WERI-Rb-1 (cell line): Measurements from ENCODE around the gene PPFIBP2.

Source experiments
- DNase-seq: peaks from one replicate; pipeline ENCODE4 v3.0.0-alpha.2; 2020
- H3K27ac ChIP-seq: fragments of 250-450 bp; sonication (Bioruptor Pico); 2 replicates; pipeline ENCODE4 v1.5.1; 2020; ENCODE audit warnings: mild to moderate bottlenecking, moderate library complexity
- H3K27me3 ChIP-seq: fragments of 250-450 bp; sonication (Bioruptor Pico); 2 replicates; pipeline ENCODE4 v1.5.1; 2021; ENCODE audit warnings: mild to moderate bottlenecking, low read depth, moderate library complexity; ENCODE audit not compliant: insufficient read depth, severe bottlenecking
- H3K36me3 ChIP-seq: fragments of 250-450 bp; sonication (Bioruptor Pico); 2 replicates; pipeline ENCODE4 v1.5.1; 2020; ENCODE audit warnings: mild to moderate bottlenecking, moderate library complexity
- H3K4me3 ChIP-seq: 2 replicates; pipeline ENCODE4 v1.5.1; 2011; ENCODE audit warnings: low read depth, mild to moderate bottlenecking, control low read depth, low read length
- H3K9me3 ChIP-seq: fragments of 250-450 bp; sonication (Bioruptor Pico); 2 replicates; pipeline ENCODE4 v1.5.1; 2021; ENCODE audit warnings: mild to moderate bottlenecking, moderate library complexity; ENCODE audit not compliant: severe bottlenecking
- CTCF ChIP-seq: IDR thresholded peaks from 2 replicates; pipeline ENCODE4 v1.5.1; 2011; ENCODE audit warnings: low read depth, mild to moderate bottlenecking, control low read depth, inconsistent platforms, low read length

Gene PPFIBP2

DNA sequence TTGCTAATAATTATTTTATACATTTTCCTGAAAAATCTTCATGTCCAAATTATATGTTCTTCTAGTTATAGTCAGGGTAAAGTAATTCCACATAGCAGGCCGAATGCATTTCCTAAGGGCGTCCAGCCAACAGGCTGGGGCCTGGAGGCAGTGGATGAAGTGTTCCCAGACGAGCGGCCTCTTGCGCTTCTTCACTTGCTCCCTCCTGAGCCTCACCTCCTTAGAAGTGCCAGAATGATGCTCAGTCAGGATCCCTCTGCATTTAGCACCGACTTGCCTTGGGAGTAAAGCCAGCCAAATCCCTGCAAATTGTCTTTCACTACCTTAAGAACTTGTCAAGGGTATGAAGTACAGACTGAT lies 27.0 kb upstream of the PPFIBP2 start:
- no peak for TF ChIP-seq CTCF
- no peak for DNase-seq
- no peaks in the 10 kb centered on the region for H3K36me3 ChIP-seq

DNA sequence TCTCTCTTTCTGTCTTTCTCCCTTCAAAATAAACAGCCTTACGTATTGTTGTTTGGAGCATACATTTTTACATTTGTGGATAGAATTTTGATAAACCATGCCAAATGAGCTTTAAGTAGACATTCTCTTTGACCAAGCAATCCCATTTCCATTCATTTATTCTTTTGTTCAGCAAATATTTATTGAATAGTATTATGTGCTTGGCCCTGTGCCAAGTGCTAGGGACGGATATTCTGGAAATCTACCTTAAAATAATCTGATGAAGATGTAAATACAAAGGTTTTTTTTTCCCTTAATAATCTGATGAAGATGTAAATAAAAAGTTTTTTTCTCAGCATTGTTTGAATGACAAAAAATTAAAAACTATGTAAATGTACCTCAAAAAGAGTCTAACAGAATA lies 26.4 kb upstream of the PPFIBP2 start:
- no peak overlapping the region for H3K27ac ChIP-seq
- peaks cover 65% of the 10 kb centered on the region for H3K27me3 ChIP-seq
- TF ChIP-seq CTCF: no peak
- DNase-seq: no peak
- H3K36me3 ChIP-seq: no peaks in the 10 kb centered on the region
- H3K9me3 ChIP-seq: no peaks in the 10 kb centered on the region
- H3K4me3 ChIP-seq: no peak overlapping the region

More for the DNA sequence above, 27.0 kb upstream of the PPFIBP2 start:
- Histone ChIP-seq H3K4me3 (no peak overlapping the region), H3K9me3 (no peaks in the 10 kb centered on the region), H3K27ac (no peak overlapping the region), H3K27me3 (peaks cover 68% of the 10 kb centered on the region)

- Histone ChIP-seq H3K27ac (no peak overlapping the region), H3K4me3 (no peak overlapping the region), H3K36me3 (no peaks in the 10 kb centered on the region), H3K27me3 (peaks cover 70% of the 10 kb centered on the region), H3K9me3 (no peaks in the 10 kb centered on the region)
- no peak for DNase-seq
- no peak for TF ChIP-seq CTCF
These were observed 25.1 kb upstream of the PPFIBP2 start for GRCh38 chr11:7488681-7489080.

- H3K27ac ChIP-seq: no peak overlapping the region
- H3K27me3 ChIP-seq: peaks cover 64% of the 10 kb centered on the region
- TF ChIP-seq CTCF: no peak
- H3K36me3 ChIP-seq: no peaks in the 10 kb centered on the region
- H3K4me3 ChIP-seq: no peak overlapping the region
- no peaks in the 10 kb centered on the region for H3K9me3 ChIP-seq
- no peak for DNase-seq
These were observed 24.4 kb upstream of the PPFIBP2 start for GRCh38 chr11:7489376-7489775.

GRCh38 chr11:7490054-7490453 lies 23.7 kb upstream of the PPFIBP2 start:
- no peak for DNase-seq
- no peak for TF ChIP-seq CTCF
- Histone ChIP-seq H3K27ac (no peak overlapping the region), H3K4me3 (no peak overlapping the region), H3K9me3 (no peaks in the 10 kb centered on the region), H3K27me3 (peaks cover 62% of the 10 kb centered on the region), H3K36me3 (no peaks in the 10 kb centered on the region)

GRCh38 chr11:7490535-7490934 lies 23.3 kb upstream of the PPFIBP2 start:
- no peak for TF ChIP-seq CTCF
- no peak for DNase-seq
- no peaks in the 10 kb centered on the region for H3K9me3 ChIP-seq
- H3K4me3 ChIP-seq: no peak overlapping the region
- H3K27me3 ChIP-seq: peaks cover 62% of the 10 kb centered on the region
- H3K36me3 ChIP-seq: no peaks in the 10 kb centered on the region
- H3K27ac ChIP-seq: no peak overlapping the region
